ENCODE data around the gene AHI1. TPM values are rescaled to one million over a fixed set of nuclear protein-coding genes. Genes with fewer than 3 reads are reported as not detected.

AHI1 gene
- total RNA-seq, 1 donor from 2014 or later = 14.1 TPM

DNA sequence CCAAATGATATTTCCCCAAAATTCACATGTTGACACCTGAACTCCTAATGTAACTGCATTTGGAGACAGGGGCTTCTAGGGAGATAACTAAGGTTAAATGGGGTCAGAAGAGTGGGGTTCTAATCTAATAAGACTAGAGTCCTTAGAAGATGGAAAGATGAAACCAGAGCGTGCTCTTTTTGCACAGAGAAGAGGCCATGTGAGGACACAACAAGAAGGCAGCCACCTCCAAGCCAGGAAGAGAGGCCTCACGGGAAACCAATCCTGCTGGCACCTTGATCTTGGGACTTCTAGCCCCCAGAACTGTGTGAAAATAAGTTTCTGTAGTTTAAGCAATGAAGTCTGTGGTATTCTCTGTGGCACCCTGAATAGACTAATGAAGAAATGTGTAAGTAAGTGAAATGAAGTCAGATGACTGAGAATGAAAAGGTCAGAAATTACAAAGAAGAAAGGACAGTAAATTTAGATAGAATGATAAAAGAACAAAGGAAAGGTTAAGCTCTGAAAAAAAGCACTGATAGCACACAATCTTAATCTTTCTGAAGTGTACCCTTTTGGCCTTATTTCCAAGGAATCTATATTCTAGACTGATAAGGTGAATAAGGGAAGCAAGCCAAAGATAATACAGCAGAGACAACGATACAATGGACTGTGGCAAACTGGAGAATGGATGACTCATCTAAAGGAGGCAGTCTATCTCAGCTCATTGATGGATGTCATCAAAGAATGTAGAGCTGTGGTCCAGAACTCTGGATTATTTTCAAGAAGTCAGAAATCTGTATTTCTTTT is 206.1 kb downstream of the AHI1 start:
- peak; percentile 70 for DNase-seq

GRCh38 chr6:135289816-135290215 is 207.7 kb downstream of the AHI1 start:
- no peak for DNase-seq

GRCh38 chr6:135286962-135287538 is 210.5 kb downstream of the AHI1 start:
- no peak for DNase-seq

DNA sequence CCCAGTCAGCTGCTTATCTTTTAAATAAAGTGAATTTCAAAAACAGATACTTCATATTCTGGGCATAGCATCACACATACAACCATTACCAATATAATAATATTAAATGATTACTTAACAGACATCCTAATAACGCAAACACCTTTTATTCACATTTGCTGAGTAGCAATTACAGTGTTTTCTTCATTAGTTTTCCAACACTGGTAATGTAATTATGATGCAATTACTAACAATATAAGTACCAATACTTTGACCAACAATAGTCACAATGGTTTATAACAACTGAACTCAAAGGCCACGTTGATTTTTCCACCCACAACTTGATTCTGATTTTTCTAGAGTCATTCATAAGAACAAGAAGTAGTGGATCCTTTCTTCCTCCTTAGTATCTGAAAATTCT is 212.4 kb downstream of the AHI1 start:
- no peak for DNase-seq

DNA sequence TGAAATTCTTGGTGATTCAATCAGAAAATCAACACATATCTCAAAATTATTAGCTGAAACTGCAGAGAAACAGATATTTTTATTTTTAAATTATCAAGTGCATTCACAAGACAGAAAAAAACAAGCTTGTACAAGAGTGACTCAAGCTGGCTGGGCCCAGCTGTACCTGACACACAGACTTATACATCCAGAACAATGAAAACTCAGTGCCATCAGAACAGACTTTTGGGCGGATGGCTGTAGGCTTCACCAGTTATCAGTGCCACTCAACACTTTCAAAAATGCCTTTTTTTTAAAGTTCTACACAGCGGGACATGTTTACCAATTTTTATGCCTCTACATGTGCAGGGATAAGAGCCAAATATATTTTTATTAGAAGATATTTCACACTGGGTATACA is 213.6 kb downstream of the AHI1 start:
- no peak for DNase-seq

- no peak for DNase-seq
Observed at GRCh38 chr6:135282395-135282794, 215.1 kb downstream of the AHI1 start.

DNA sequence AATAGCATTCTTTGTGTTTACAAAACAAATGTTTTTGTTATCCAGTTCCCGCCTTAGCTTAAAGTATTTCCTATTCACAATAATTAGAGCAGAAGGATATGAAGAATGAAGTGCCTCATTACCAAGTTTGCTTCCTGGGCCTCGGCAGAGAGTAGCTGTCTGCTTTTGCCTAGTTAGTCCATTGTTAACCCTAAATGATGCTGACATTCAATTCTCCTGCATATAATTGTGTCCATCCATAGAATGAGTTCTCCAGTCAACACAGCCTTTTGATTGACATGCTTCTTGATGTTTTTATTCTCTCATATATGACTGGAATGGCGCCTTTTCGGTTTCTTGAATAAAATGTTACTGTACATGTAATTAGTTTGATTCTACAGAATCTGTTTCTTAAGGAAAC is 215.6 kb downstream of the AHI1 start:
- no peak for DNase-seq

GRCh38 chr6:135281227-135281626 is 216.3 kb downstream of the AHI1 start:
- DNase-seq = no peak

GRCh38 chr6:135280375-135281136 is 217.0 kb downstream of the AHI1 start:
- peak; percentile 15 for DNase-seq

GRCh38 chr6:135277422-135277821 is 220.1 kb downstream of the AHI1 start:
- no peak for DNase-seq

GRCh38 chr6:135274561-135275293 is 222.8 kb downstream of the AHI1 start:
- DNase-seq = no peak

- no peak for DNase-seq
Observed at GRCh38 chr6:135271626-135272025, 225.9 kb downstream of the AHI1 start.

DNA sequence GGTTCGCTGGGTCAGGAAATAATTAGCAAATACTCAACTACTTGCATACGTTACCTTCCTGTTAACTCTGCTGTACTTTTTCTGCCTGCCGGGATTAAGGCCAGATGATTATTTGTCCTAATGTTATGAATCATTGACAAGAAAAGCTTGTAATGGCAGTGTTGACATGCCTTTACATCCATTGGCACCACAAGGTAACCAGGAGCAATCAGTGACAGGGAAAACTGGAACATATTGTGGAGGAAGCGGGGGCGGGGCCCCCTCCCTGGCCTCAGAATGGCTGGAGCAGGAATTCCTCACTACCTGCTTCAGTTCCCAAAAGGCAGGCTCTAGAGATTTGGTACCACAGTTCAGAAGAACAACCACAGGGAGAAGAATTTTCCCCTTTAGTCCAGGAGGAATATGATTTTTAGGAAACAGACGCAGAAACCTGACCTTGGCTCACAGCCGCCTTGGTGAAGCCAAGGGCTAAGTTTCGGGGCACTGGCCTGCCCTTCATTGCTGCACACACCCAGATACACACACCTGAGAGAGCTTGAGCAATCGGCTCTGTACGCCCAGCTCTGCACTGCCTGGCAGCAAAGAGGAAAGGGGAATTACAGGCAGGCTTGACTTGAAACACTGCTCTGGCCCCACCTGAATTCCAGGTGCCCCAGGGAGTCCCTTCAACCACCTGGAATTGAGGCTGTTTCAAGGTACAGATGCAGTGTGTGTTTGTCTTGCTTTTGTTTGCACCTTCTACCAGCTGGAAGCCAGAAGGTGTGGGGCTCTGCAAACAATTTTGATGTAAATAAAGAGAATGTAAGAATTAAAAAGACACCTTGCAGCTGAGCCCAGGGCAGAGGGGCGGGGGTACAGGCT is 226.6 kb downstream of the AHI1 start:
- DNase-seq = peak; percentile 7

GRCh38 chr6:135269481-135269891 is 228.1 kb downstream of the AHI1 start:
- DNase-seq = no peak

GRCh38 chr6:135268740-135269139 is 228.8 kb downstream of the AHI1 start:
- DNase-seq = no peak

DNA sequence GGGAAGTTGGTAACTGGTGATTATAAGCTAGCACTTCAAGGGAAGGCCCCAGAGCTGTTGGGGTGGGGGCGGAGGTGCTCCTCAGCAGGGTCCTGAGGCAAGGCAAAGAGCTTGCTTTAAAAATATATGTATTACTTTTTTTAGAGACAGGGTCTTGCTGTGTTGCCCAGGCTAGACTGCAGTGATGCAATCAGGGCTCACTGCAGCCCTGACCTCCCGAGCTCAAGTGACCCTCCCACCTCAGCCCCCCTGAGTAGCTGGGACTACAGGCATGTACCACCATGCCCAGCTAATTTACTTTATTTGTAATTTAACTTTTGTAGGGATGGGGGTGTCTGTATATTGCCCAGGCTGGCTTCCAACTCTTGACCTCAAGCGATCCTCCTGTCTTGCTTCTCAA is 229.3 kb downstream of the AHI1 start:
- no peak for DNase-seq

GRCh38 chr6:135267085-135267484 is 230.5 kb downstream of the AHI1 start:
- no peak for DNase-seq

GRCh38 chr6:135266675-135267074 is 230.9 kb downstream of the AHI1 start:
- no peak for DNase-seq

DNA sequence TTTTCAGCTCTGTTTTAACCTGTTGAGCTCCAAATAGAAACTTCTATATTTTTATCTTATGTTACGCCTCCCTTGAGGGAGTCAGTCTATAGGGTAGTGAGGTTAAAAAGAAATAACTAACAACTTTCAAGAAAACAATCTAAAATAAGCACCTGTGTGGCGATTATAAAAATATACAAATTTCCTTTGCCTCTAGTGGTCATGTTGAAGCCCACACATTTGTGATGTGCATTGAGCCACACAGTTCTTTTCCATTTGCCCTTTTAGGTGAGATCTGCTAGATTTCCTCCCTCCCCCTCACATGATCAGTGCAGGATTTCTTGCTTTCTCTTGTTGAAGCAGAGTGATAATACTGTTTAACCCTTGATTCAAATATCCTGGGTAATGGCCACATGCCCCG is 232.3 kb downstream of the AHI1 start:
- DNase-seq = no peak

GRCh38 chr6:135261872-135262725 is 235.4 kb downstream of the AHI1 start:
- DNase-seq = no peak

- DNase-seq = no peak
Observed at GRCh38 chr6:135260612-135261011, 236.9 kb downstream of the AHI1 start.
